ENCODE data around the gene DPM3. TPM values are rescaled to one million over a fixed set of nuclear protein-coding genes. Genes with fewer than 3 reads are reported as not detected.

Gene DPM3
- total and polyA plus RNA-seq, 2 donors (not counting 3 experiments of a cell fraction or from before 2014, with no cell fraction given) = 69.6 to 258 TPM

DNA sequence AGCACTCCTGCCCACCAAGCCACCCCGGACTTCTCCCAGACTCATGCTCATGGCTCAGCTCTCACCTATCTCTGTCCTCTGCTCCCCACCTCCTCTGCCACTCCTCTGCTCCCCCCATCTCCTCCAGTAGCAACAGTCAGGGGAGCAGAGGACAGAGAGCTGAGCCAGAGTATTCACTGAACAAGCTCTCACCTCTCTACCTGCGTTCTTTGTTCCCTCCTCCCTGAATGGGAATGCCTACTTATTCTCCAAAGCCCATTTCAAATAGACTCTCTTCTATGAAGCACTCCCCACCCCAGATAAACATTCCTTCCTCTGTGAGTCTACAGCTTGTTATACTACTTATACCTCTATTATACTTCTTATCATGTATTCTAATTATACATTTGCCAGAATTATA lies 19.1 kb downstream of the DPM3 start:
- no TSS peak for BruUV-seq (replicated peaks)
- dilution Hi-C loops (cut with MboI; ENCODE audit: extremely low pct_ligation_motif_present, low sequenced_read_pairs) (no loop called here), intact Hi-C loops (cut with micrococcal nuclease) (no loop called here)
- Histone ChIP-seq H3K4me3 (replicated peaks in 1 of 3; ENCODE audit: insufficient read depth in 1 of 3, low read depth in 1 of 3, low read length in 3 of 3) (no peak overlapping the region), H2AFZ (ENCODE audit: low read depth, low read length) (no peak overlapping the region), H3K4me1 (ENCODE audit: control insufficient read depth, extremely low read depth, insufficient read depth, low read length) (peaks cover 27% of the 10 kb centered on the region), H3K27me3 (ENCODE audit: control insufficient read depth in 2 of 2, insufficient read depth in 2 of 2, low read length in 2 of 2) (peaks cover 0 to 4% of the 10 kb centered on the region in 2 experiments), H3K9me1 (replicated peaks; ENCODE audit: control insufficient read depth, extremely low read depth, insufficient read depth, low read length) (no peaks in the 10 kb centered on the region), H3K36me3 (ENCODE audit: control insufficient read depth in 2 of 2, extremely low read depth in 1 of 2, insufficient read depth in 2 of 2, low read length in 2 of 2) (no peaks in the 10 kb centered on the region), H4K20me1 (replicated peaks; ENCODE audit: control insufficient read depth, extremely low read depth, insufficient read depth, low read length) (no peaks in the 10 kb centered on the region), H3K9me3 (replicated peaks; ENCODE audit: control insufficient read depth, insufficient read depth, low read length) (no peaks in the 10 kb centered on the region), H3K79me2 (ENCODE audit: control insufficient read depth, insufficient read depth, low read length) (no peaks in the 10 kb centered on the region), H3K9ac (replicated peaks; ENCODE audit: extremely low read depth, insufficient read depth, low read length) (no peak overlapping the region), H3K4me2 (ENCODE audit: insufficient read depth, low read length) (no peak overlapping the region), H3K27ac (ENCODE audit: insufficient read depth, low read depth, low read length) (no peak overlapping the region)
- CTCF ChIA-PET = interaction anchor here (0.7 to 13.1 kb wide), 3 partner anchors 29 to 52 kb away, joined by 3 to 97 read pairs (median 10); partner anchors contain the start of gene KRTCAP2
- POLR2A ChIA-PET = no interaction called here
- FAIRE-seq = no peak
- TF ChIP-seq FOS (IDR thresholded peaks at IDR 0.05; ENCODE audit: borderline replicate concordance, insufficient read depth, low read length) (no peak), MYC (IDR thresholded peaks at IDR 0.05; ENCODE audit: low read depth, low read length) (no peak), EZH2 (IDR thresholded peaks at IDR 0.05; ENCODE audit: borderline replicate concordance, low read depth, low read length, severe bottlenecking) (no peak), POLR2A (IDR thresholded peaks at IDR 0.05; ENCODE audit: low read depth, low read length) (no peak), JUN (IDR thresholded peaks at IDR 0.05; ENCODE audit: borderline replicate concordance, insufficient read depth, insufficient read length, low read depth) (no peak), GATA2 (IDR thresholded peaks at IDR 0.05; ENCODE audit: insufficient read depth, insufficient read length, low read depth, low read length) (no peak), POLR2AphosphoS5 (IDR thresholded peaks at IDR 0.05; ENCODE audit: insufficient read depth, low read depth, low read length) (no peak)
- TF ChIP-seq, protein P1, sequence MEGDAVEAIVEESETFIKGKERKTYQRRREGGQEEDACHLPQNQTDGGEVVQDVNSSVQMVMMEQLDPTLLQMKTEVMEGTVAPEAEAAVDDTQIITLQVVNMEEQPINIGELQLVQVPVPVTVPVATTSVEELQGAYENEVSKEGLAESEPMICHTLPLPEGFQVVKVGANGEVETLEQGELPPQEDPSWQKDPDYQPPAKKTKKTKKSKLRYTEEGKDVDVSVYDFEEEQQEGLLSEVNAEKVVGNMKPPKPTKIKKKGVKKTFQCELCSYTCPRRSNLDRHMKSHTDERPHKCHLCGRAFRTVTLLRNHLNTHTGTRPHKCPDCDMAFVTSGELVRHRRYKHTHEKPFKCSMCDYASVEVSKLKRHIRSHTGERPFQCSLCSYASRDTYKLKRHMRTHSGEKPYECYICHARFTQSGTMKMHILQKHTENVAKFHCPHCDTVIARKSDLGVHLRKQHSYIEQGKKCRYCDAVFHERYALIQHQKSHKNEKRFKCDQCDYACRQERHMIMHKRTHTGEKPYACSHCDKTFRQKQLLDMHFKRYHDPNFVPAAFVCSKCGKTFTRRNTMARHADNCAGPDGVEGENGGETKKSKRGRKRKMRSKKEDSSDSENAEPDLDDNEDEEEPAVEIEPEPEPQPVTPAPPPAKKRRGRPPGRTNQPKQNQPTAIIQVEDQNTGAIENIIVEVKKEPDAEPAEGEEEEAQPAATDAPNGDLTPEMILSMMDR (IDR thresholded peaks at IDR 0.05; ENCODE audit: extremely low read depth in 1 of 2, insufficient read depth in 1 of 2, low read depth in 1 of 2, low read length in 2 of 2) = no peak
- TF ChIP-seq, protein P2, sequence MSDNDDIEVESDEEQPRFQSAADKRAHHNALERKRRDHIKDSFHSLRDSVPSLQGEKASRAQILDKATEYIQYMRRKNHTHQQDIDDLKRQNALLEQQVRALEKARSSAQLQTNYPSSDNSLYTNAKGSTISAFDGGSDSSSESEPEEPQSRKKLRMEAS (IDR thresholded peaks at IDR 0.05; ENCODE audit: insufficient read depth, insufficient read length) = no peak
- DNase-seq (ENCODE audit: low read depth, low spot score) = no peak

Data from endothelial cell of umbilical vein (primary cell).